Spleen (tissue), 11 donors: ENCODE results near the gene RPS15. TPM values are rescaled to one million over a fixed set of nuclear protein-coding genes. Genes with fewer than 3 reads are reported as not detected.

Experiments used
- DNase-seq: peaks from one replicate; pipeline ENCODE4 v3.0.0-alpha.2; 2020
- H3K27ac ChIP-seq, 8 donors: fragments of 200-600 bp; sonication (generic) in 7 of 8; 1 replicate in 4 of 8; 2 replicates in 4 of 8; pipeline versions ENCODE4 v1.5.0 to v1.8.0; 2016 to 2021; ENCODE audit warnings: inconsistent platforms in 4 of 8, mild to moderate bottlenecking in 4 of 8, moderate library complexity in 1 of 8
- H3K27me3 ChIP-seq, 7 donors: fragments of 200-600 bp; sonication (generic) in 6 of 7; replicated peaks in 1 of 7; 1 replicate in 4 of 7; 2 replicates in 3 of 7; pipeline versions ENCODE4 v1.5.0 to v1.8.0; 2016 to 2021; ENCODE audit warnings: inconsistent platforms in 3 of 7, mild to moderate bottlenecking in 1 of 7
- H3K36me3 ChIP-seq, 6 donors: fragments of 200-600 bp; sonication (generic) in 5 of 6; 1 replicate in 4 of 6; 2 replicates in 2 of 6; pipeline versions ENCODE4 v1.5.0 to v1.8.0; 2016 to 2021; ENCODE audit warnings: inconsistent platforms in 2 of 6
- H3K4me1 ChIP-seq, 6 donors: fragments of 200-600 bp; sonication (generic) in 5 of 6; 1 replicate in 3 of 6; 2 replicates in 3 of 6; pipeline versions ENCODE4 v1.5.0 to v1.8.0; 2016 to 2021; ENCODE audit warnings: inconsistent platforms in 3 of 6
- H3K4me3 ChIP-seq, 8 donors: fragments of 200-600 bp; sonication (generic) in 7 of 8; 1 replicate in 4 of 8; 2 replicates in 4 of 8; pipeline versions ENCODE4 v1.5.0 to v1.8.0; 2016 to 2021; ENCODE audit warnings: inconsistent platforms in 4 of 8, mild to moderate bottlenecking in 4 of 8, moderate library complexity in 2 of 8
- H3K9me3 ChIP-seq, 8 donors: fragments of 200-600 bp; sonication (generic) in 7 of 8; 1 replicate in 4 of 8; 2 replicates in 4 of 8; pipeline versions ENCODE4 v1.5.0 to v1.8.0; 2016 to 2021; ENCODE audit warnings: inconsistent platforms in 4 of 8
- POLR2A ChIP-seq, 3 donors: fragments of 450-650 bp; IDR thresholded peaks; one replicate each; pipeline ENCODE4 v1.5.1; 2017; ENCODE audit warnings: antibody characterized with exemption in 3 of 3, mild to moderate bottlenecking in 1 of 3
- POLR2AphosphoS5 ChIP-seq, 3 donors: sonication (generic); formaldehyde crosslinking; IDR thresholded peaks; one replicate each; pipeline ENCODE4 v1.5.1; 2017; ENCODE audit warnings: antibody characterized with exemption in 3 of 3
- WGBS, 5 donors: extraction: QIAGEN DNeasy Blood & Tissue Kit in 3 of 5; methylation state at CpG; one replicate each; pipeline versions ENCODE4 v1.1.5 to v1.1.7; 2013 to 2018; 5-methylcytosine and 5-hydroxymethylcytosine counted together
- intact Hi-C: fragments of 100-400 bp; cut with DNase I; formaldehyde crosslinking; loops from one replicate; pipeline ENCODE4 v1.15.0; 2023; ENCODE audit warnings: low total_unique reads
- polyA plus RNA-seq, 3 donors: library from polyadenylated mRNA; stranded (reverse); fragments of 200-250 nt; gene quantifications; one replicate each; pipeline ENCODE4 v1.2.1, GENCODE V29; 2013
- total RNA-seq, 7 donors: library from RNA; depleted of rRNA in 3 of 7; stranded (reverse); fragments of >200 nt in 3 of 7; fragmentation: NEBNext Ultra II Directional in 4 of 7; extraction: Animal tissue kit (Norgen Biotek cat#: 25700) in 4 of 7; gene quantifications; one replicate each; pipeline versions ENCODE4 v1.1.0 to v1.2.1, GENCODE V29; 2016 to 2021
- TF ChIP-seq, protein P1 (sequence below), 11 experiments: fragments of 200-600 bp in 7 of 11; fragments of 450-650 bp in 4 of 11; sonication (generic) in 4 of 11; IDR thresholded peaks in 8 of 11; conservative IDR thresholded peaks in 3 of 11; 1 replicate in 7 of 11; 2 replicates in 4 of 11; pipeline versions ENCODE4 v1.4.0 to v1.8.0; 2016 to 2021; ENCODE audit warnings: antibody characterized with exemption in 11 of 11, inconsistent platforms in 4 of 11, mild to moderate bottlenecking in 1 of 11
- donor health status: healthy with polysubstance abuse.
- donor health status: DM: no; HTN: no; CAD: no; lungs with moderate emphysema.
- donor health status: DM: no; HTN: no; CAD: no.
- donor health status: Bipolar disorder and iron deficiency.
- donor health status: healthy.
- donor health status: DM: no; HTN: no; CAD: no.
- donor health status: DM: yes; HTN: yes; CAD: no.

The RPS15 gene
- total and polyA plus RNA-seq, 10 donors, result 932 to 5,849 (median 4,147) TPM

- no peak for DNase-seq
- intact Hi-C loops, result no loop called here
- WGBS, 5 donors, result 1 to 3% (median 2%) methylated on average over 14 to 22 of the region's 22 CpGs
These were observed 16.8 kb downstream of the RPS15 start for GRCh38 chr19:1455002-1455335.

DNA sequence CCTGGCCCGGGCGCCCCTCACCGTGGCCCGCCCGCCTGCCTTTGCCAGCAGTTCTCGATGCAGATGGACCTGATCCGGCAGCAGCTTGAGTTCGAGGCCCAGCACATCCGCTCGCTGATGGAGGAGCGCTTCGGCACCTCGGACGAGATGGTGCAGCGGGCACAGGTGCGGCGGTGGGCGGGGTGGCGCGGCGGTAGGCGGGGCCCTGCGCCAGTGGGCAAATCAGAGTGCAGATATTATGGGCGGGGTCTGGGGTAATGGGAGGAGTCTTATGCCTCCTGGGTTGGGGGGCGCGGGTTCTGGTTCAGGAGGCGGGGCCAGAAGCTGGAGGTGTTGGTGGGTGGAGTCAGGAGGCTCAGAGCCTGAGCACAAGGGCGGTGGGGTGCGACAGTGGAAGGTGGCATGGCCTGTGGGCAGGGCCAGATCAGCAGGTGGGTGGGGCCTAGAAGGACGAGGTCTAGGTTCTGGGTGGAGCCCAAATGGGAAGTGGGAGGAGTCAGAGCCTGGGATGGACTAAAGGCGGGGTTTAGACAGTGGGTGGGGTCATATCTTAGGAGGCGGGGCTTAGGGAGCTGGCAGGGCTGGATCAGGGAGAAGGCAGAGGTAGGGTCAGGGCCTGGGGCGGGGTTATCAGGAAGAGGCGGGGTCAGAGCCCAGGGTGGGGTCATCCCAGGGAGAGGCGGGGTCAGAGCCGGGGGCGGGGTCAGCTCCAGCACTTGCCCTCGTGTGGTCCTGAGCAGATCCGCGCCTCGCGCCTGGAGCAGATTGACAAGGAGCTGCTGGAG lies 17.3 kb downstream of the RPS15 start:
- DNase-seq, result no peak
- intact Hi-C loops, result no loop called here
- Histone ChIP-seq H3K9me3 (no peaks in the 10 kb centered on the region), H3K4me1 (peaks cover 4 to 51% (median 30%) of the 10 kb centered on the region in 6 donors), H3K27me3 (peaks cover 7 to 93% (median 75%) of the 10 kb centered on the region in 7 donors), H3K4me3 (peak overlapping the region in 1 of 8 donors; percentile 48), H3K36me3 (peaks cover 0 to 9% (median 0%) of the 10 kb centered on the region in 6 donors), H3K27ac (no peak overlapping the region)
- 2 to 9% (median 3%) methylated on average over 18 to 42 of the region's 42 CpGs for WGBS, 5 donors
- TF ChIP-seq POLR2A (IDR thresholded peaks at IDR 0.05) (no peak), POLR2AphosphoS5 (IDR thresholded peaks at IDR 0.05) (peak in 2 of 3 donors; percentile 16 to 57)
- TF ChIP-seq, protein P1, sequence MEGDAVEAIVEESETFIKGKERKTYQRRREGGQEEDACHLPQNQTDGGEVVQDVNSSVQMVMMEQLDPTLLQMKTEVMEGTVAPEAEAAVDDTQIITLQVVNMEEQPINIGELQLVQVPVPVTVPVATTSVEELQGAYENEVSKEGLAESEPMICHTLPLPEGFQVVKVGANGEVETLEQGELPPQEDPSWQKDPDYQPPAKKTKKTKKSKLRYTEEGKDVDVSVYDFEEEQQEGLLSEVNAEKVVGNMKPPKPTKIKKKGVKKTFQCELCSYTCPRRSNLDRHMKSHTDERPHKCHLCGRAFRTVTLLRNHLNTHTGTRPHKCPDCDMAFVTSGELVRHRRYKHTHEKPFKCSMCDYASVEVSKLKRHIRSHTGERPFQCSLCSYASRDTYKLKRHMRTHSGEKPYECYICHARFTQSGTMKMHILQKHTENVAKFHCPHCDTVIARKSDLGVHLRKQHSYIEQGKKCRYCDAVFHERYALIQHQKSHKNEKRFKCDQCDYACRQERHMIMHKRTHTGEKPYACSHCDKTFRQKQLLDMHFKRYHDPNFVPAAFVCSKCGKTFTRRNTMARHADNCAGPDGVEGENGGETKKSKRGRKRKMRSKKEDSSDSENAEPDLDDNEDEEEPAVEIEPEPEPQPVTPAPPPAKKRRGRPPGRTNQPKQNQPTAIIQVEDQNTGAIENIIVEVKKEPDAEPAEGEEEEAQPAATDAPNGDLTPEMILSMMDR (IDR thresholded peaks at IDR 0.05 in 8 of 11, conservative IDR thresholded peaks at IDR 0.05 in 3 of 11), result no peak

More at GRCh38 chr19:1455002-1455335, 16.8 kb downstream of the RPS15 start:
- Histone ChIP-seq H3K4me3 (peak overlapping the region in 1 of 8 donors; percentile 48), H3K36me3 (peaks cover 0 to 4% (median 0%) of the 10 kb centered on the region in 6 donors), H3K9me3 (no peaks in the 10 kb centered on the region), H3K27ac (no peak overlapping the region), H3K4me1 (peaks cover 4 to 56% (median 34%) of the 10 kb centered on the region in 6 donors), H3K27me3 (peaks cover 7 to 96% (median 81%) of the 10 kb centered on the region in 7 donors)
- TF ChIP-seq POLR2A (IDR thresholded peaks at IDR 0.05) (no peak), POLR2AphosphoS5 (IDR thresholded peaks at IDR 0.05) (no peak)
- TF ChIP-seq, protein P1 (IDR thresholded peaks at IDR 0.05 in 8 of 11, conservative IDR thresholded peaks at IDR 0.05 in 3 of 11), result no peak

DNA sequence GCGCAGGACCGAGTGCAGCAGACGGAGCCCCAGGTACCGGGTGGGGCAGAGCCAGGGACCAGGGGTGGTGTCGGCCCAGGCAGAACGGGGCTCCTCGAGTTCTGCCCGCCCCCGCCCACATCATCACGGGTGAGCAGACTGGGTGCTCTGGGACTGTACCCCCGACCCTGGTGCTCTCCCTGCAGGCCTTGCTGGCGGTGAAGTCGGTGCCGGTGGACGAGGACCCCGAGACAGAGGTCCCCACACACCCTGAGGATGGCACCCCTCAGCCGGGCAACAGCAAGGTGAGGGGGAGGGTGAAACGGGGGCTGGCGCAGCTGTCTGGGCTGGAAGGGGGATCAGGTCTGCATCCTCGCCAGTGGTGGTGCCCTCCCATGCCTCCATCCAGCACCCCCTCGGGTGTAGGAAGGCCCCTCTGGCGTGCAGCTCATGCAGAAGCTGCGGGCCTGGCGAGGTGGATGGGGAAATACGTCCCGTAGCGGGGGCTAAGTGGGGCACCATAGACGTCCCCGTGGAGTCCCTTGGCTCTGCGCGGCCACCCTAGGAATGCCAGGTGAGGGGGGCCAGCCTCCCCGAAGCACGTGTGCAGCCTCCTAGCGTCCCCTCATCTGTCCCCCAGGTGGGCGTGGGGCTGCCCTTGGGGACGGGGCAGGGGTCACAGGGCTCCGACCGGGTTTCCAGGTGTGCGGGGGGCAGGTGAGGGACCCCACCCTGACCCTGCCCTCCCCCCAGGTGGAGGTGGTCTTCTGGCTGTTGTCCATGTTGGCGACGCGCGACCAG lies 18.1 kb downstream of the RPS15 start:
- 23 to 45% (median 36%) methylated on average over 10 to 43 of the region's 43 CpGs for WGBS, 5 donors
- H3K4me3 ChIP-seq, result no peak overlapping the region

More for the DNA sequence above, 18.1 kb downstream of the RPS15 start:
- Histone ChIP-seq H3K4me1 (peaks cover 4 to 51% (median 30%) of the 10 kb centered on the region in 6 donors), H3K27ac (no peak overlapping the region), H3K9me3 (no peaks in the 10 kb centered on the region), H3K36me3 (peaks cover 0 to 17% (median 4%) of the 10 kb centered on the region in 6 donors), H3K27me3 (peaks cover 7 to 85% (median 68%) of the 10 kb centered on the region in 7 donors)
- intact Hi-C loops, result no loop called here
- DNase-seq, result no peak
- peak in 2 of 3 donors; percentile 3 to 47 for TF ChIP-seq POLR2AphosphoS5 (IDR thresholded peaks at IDR 0.05)
- TF ChIP-seq, protein P1 (IDR thresholded peaks at IDR 0.05 in 8 of 11, conservative IDR thresholded peaks at IDR 0.05 in 3 of 11), result no peak
